ENCODE results near the gene KCNJ6.

GRCh38 chr21:37842163-37842919 lies 73.9 kb downstream of the KCNJ6 start:
- no peak for TF ChIP-seq POLR2A (IDR thresholded peaks at IDR 0.05; ENCODE audit: extremely low read depth, insufficient read length)
- no peak for TF ChIP-seq CTCF (IDR thresholded peaks at IDR 0.05; ENCODE audit: low read depth, low read length)
